HG03460 (cell line): ENCODE results near the gene UPK3A.
"Not testable (repeated sequence)": the region's sequence is repeated elsewhere in the genome, so short reads cannot be mapped to it uniquely, and the experiment has no call there.

Experiments
- ATAC-seq: cut with Tn5 transposase; IDR thresholded peaks from one replicate; pipeline ENCODE4 v1.9.1; 2021; ENCODE audit not compliant: unreplicated experiment

UPK3A gene

GRCh38 chr22:45278125-45278524 is 6.6 kb upstream of the UPK3A start:
- no peak for ATAC-seq

GRCh38 chr22:45280587-45280980 is 4.2 kb upstream of the UPK3A start:
- no peak for ATAC-seq

GRCh38 chr22:45281010-45281409 is 3.7 kb upstream of the UPK3A start:
- ATAC-seq, result no peak

GRCh38 chr22:45285263-45286058 is 712 bp downstream of the UPK3A start:
- ATAC-seq, result no peak

- no peak for ATAC-seq
Observed at GRCh38 chr22:45286854-45287551, 2.3 kb downstream of the UPK3A start.

- no peak for ATAC-seq
Observed at GRCh38 chr22:45290410-45290936, 5.7 kb downstream of the UPK3A start.

- no peak for ATAC-seq
Observed at GRCh38 chr22:45291061-45291930, 6.5 kb downstream of the UPK3A start.

- no peak for ATAC-seq
Observed at GRCh38 chr22:45291931-45292290, 7.2 kb downstream of the UPK3A start.

- ATAC-seq, result no peak
Observed at GRCh38 chr22:45292731-45293442, 8.1 kb downstream of the UPK3A start.

- no peak for ATAC-seq
Observed at GRCh38 chr22:45294030-45294429, 9.3 kb downstream of the UPK3A start.

GRCh38 chr22:45295004-45295403 is 10.3 kb downstream of the UPK3A start:
- not testable (repeated sequence) for ATAC-seq

GRCh38 chr22:45295492-45295891 is 10.7 kb downstream of the UPK3A start:
- ATAC-seq, result no peak

GRCh38 chr22:45296628-45297297 is 12.0 kb downstream of the UPK3A start:
- no peak for ATAC-seq

GRCh38 chr22:45298934-45299505 is 14.3 kb downstream of the UPK3A start:
- no peak for ATAC-seq

GRCh38 chr22:45302751-45303150 is 18.0 kb downstream of the UPK3A start:
- ATAC-seq, result no peak

GRCh38 chr22:45303181-45303580 is 18.4 kb downstream of the UPK3A start:
- ATAC-seq, result no peak

- no peak for ATAC-seq
Observed at GRCh38 chr22:45304971-45305370, 20.2 kb downstream of the UPK3A start.

- ATAC-seq, result no peak
Observed at GRCh38 chr22:45305456-45306075, 20.8 kb downstream of the UPK3A start.

- no peak for ATAC-seq
Observed at GRCh38 chr22:45306139-45306538, 21.4 kb downstream of the UPK3A start.
